ENCODE measurements around the gene ASL. TPM values are rescaled to one million over a fixed set of nuclear protein-coding genes. Genes with fewer than 3 reads are reported as not detected.

Gene ASL
- total RNA-seq = 30.9 TPM

GRCh38 chr7:66075590-66076461 is at the start of gene ASL:
Gene ASL (plus strand): TSS chr7:66075819. CDS start chr7:66076082, 263 bp downstream.

GRCh38 chr7:66114743-66115649 is 39.4 kb downstream of the ASL start, which contains the start of gene CRCP:
Gene CRCP (plus strand): TSS chr7:66114847. CDS start chr7:66114963, 116 bp downstream.

Other genes starting within 250 kb of the ASL start
- 14.6 TPM for gene VKORC1L1, start 202.7 kb upstream of the ASL start, total RNA-seq
- 50.1 TPM for gene GUSB, start 93.6 kb upstream of the ASL start, total RNA-seq
- 28.9 TPM for gene CRCP, start 39.0 kb downstream of the ASL start, total RNA-seq
- gene TPST1, start 129.5 kb downstream of the ASL start, total RNA-seq = 62.7 TPM